ENCODE data around the gene DAAM2. TPM values are rescaled to one million over a fixed set of nuclear protein-coding genes. Genes with fewer than 3 reads are reported as not detected.

The DAAM2 gene
- total RNA-seq, 1 donor from 2014 or later: 0.59 TPM

- H3K27ac Mint-ChIP-seq (ENCODE audit: unreplicated experiment): no peak overlapping the region
- H3K27me3 Mint-ChIP-seq (ENCODE audit: unreplicated experiment): peaks cover 6% of the 10 kb centered on the region
- H3K4me1 Mint-ChIP-seq (ENCODE audit: low read depth, unreplicated experiment): no peaks in the 10 kb centered on the region
- H3K36me3 Mint-ChIP-seq (ENCODE audit: unreplicated experiment): no peaks in the 10 kb centered on the region
- H3K9me3 Mint-ChIP-seq (ENCODE audit: unreplicated experiment): peaks cover 2% of the 10 kb centered on the region
- H3K4me3 Mint-ChIP-seq (ENCODE audit: unreplicated experiment): no peak overlapping the region
- TF ChIP-seq CTCF (IDR thresholded peaks at IDR 0.05; ENCODE audit: partially characterized antibody, unreplicated experiment): no peak
- no peak for DNase-seq
These were observed 49.1 kb downstream of the DAAM2 start for GRCh38 chr6:39841291-39841690.

GRCh38 chr6:39841923-39842322, 49.7 kb downstream of the DAAM2 start:
- peaks cover 6% of the 10 kb centered on the region for H3K27me3 Mint-ChIP-seq (ENCODE audit: unreplicated experiment)
- TF ChIP-seq CTCF (IDR thresholded peaks at IDR 0.05; ENCODE audit: partially characterized antibody, unreplicated experiment): no peak
- no peaks in the 10 kb centered on the region for H3K36me3 Mint-ChIP-seq (ENCODE audit: unreplicated experiment)
- no peak for DNase-seq
- H3K4me1 Mint-ChIP-seq (ENCODE audit: low read depth, unreplicated experiment): no peaks in the 10 kb centered on the region
- no peak overlapping the region for H3K27ac Mint-ChIP-seq (ENCODE audit: unreplicated experiment)
- H3K9me3 Mint-ChIP-seq (ENCODE audit: unreplicated experiment): peaks cover 2% of the 10 kb centered on the region
- H3K4me3 Mint-ChIP-seq (ENCODE audit: unreplicated experiment): no peak overlapping the region

GRCh38 chr6:39843305-39844020, 51.3 kb downstream of the DAAM2 start:
- Mint-ChIP-seq H3K27me3 (ENCODE audit: unreplicated experiment) (peaks cover 6% of the 10 kb centered on the region), H3K4me1 (ENCODE audit: low read depth, unreplicated experiment) (no peaks in the 10 kb centered on the region), H3K9me3 (ENCODE audit: unreplicated experiment) (peaks cover 2% of the 10 kb centered on the region), H3K4me3 (ENCODE audit: unreplicated experiment) (no peak overlapping the region), H3K36me3 (ENCODE audit: unreplicated experiment) (no peaks in the 10 kb centered on the region), H3K27ac (ENCODE audit: unreplicated experiment) (no peak overlapping the region)
- no peak for TF ChIP-seq CTCF (IDR thresholded peaks at IDR 0.05; ENCODE audit: partially characterized antibody, unreplicated experiment)
- DNase-seq: no peak

GRCh38 chr6:39844866-39845265, 52.7 kb downstream of the DAAM2 start:
- peaks cover 2% of the 10 kb centered on the region for H3K9me3 Mint-ChIP-seq (ENCODE audit: unreplicated experiment)
- DNase-seq: no peak
- H3K4me1 Mint-ChIP-seq (ENCODE audit: low read depth, unreplicated experiment): no peaks in the 10 kb centered on the region
- TF ChIP-seq CTCF (IDR thresholded peaks at IDR 0.05; ENCODE audit: partially characterized antibody, unreplicated experiment): no peak
- peaks cover 4% of the 10 kb centered on the region for H3K27me3 Mint-ChIP-seq (ENCODE audit: unreplicated experiment)
- H3K36me3 Mint-ChIP-seq (ENCODE audit: unreplicated experiment): no peaks in the 10 kb centered on the region
- no peak overlapping the region for H3K4me3 Mint-ChIP-seq (ENCODE audit: unreplicated experiment)
- no peak overlapping the region for H3K27ac Mint-ChIP-seq (ENCODE audit: unreplicated experiment)

GRCh38 chr6:39847221-39847620, 55.0 kb downstream of the DAAM2 start:
- H3K4me1 Mint-ChIP-seq (ENCODE audit: low read depth, unreplicated experiment): peaks cover 2% of the 10 kb centered on the region
- no peak overlapping the region for H3K4me3 Mint-ChIP-seq (ENCODE audit: unreplicated experiment)
- H3K27ac Mint-ChIP-seq (ENCODE audit: unreplicated experiment): no peak overlapping the region
- H3K9me3 Mint-ChIP-seq (ENCODE audit: unreplicated experiment): peaks cover 4% of the 10 kb centered on the region
- no peak for DNase-seq
- no peak for TF ChIP-seq CTCF (IDR thresholded peaks at IDR 0.05; ENCODE audit: partially characterized antibody, unreplicated experiment)
- H3K27me3 Mint-ChIP-seq (ENCODE audit: unreplicated experiment): no peaks in the 10 kb centered on the region
- H3K36me3 Mint-ChIP-seq (ENCODE audit: unreplicated experiment): no peaks in the 10 kb centered on the region

All from glutamatergic neuron (in vitro differentiated cells).